ENCODE results near the gene EMP1.

Gene EMP1

DNA sequence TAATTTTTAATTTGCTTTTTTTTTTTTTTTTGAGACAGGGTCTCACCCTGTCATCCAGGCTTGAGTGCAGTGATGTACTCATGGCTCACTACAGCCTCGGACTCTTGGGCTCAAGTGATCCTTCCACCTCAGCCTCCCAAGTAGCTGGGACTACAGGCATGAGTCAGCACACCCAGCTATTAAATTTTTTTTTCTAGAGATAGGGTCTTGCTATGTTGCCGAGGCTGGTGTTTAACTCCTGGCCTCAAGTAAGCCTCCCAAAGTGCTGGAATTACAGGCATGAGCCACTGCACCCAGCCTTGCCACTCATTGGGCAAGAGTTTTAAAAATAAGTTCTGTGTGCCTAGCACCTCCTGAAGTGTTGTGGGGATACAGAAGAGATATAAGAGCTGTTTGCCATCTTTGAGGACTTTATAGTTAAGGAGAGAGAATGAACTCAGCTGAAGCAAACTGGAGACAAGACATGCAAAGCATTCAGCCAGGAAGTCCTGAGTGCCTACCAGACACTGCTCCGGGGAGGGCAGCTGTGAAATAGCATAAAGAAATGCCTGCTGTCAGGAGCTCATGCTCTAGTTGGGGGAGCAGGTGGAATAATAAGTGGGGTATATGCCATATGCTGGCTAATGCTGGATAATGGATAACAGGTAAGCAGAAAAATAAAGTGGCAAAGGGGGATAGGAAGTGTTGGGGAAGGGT lies 15.0 kb upstream of the EMP1 start:
- H3K36me3 ChIP-seq (ENCODE audit: low read depth): no peaks in the 10 kb centered on the region
- H3K27ac ChIP-seq (ENCODE audit: poor library complexity, severe bottlenecking): no peak overlapping the region
- H3K4me3 ChIP-seq (ENCODE audit: severe bottlenecking): no peak overlapping the region
- H3K4me1 ChIP-seq (ENCODE audit: insufficient read depth, poor library complexity, severe bottlenecking): peaks cover 12% of the 10 kb centered on the region
- H3K27me3 ChIP-seq (ENCODE audit: insufficient read depth, poor library complexity, severe bottlenecking): no peaks in the 10 kb centered on the region
- no peak for DNase-seq (ENCODE audit: low spot score)
- no peaks in the 10 kb centered on the region for H3K9me3 ChIP-seq (ENCODE audit: severe bottlenecking)
- no peak for ATAC-seq (ENCODE audit: low read depth)
- TF ChIP-seq, protein P1, sequence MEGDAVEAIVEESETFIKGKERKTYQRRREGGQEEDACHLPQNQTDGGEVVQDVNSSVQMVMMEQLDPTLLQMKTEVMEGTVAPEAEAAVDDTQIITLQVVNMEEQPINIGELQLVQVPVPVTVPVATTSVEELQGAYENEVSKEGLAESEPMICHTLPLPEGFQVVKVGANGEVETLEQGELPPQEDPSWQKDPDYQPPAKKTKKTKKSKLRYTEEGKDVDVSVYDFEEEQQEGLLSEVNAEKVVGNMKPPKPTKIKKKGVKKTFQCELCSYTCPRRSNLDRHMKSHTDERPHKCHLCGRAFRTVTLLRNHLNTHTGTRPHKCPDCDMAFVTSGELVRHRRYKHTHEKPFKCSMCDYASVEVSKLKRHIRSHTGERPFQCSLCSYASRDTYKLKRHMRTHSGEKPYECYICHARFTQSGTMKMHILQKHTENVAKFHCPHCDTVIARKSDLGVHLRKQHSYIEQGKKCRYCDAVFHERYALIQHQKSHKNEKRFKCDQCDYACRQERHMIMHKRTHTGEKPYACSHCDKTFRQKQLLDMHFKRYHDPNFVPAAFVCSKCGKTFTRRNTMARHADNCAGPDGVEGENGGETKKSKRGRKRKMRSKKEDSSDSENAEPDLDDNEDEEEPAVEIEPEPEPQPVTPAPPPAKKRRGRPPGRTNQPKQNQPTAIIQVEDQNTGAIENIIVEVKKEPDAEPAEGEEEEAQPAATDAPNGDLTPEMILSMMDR (IDR thresholded peaks at IDR 0.05; ENCODE audit: poor library complexity, severe bottlenecking): no peak

GRCh38 chr12:13182881-13183280 lies 13.6 kb upstream of the EMP1 start:
- Histone ChIP-seq H3K27ac (ENCODE audit: poor library complexity, severe bottlenecking) (no peak overlapping the region), H3K9me3 (ENCODE audit: severe bottlenecking) (no peaks in the 10 kb centered on the region), H3K4me3 (ENCODE audit: severe bottlenecking) (no peak overlapping the region), H3K36me3 (ENCODE audit: low read depth) (no peaks in the 10 kb centered on the region), H3K27me3 (ENCODE audit: insufficient read depth, poor library complexity, severe bottlenecking) (no peaks in the 10 kb centered on the region), H3K4me1 (ENCODE audit: insufficient read depth, poor library complexity, severe bottlenecking) (peaks cover 14% of the 10 kb centered on the region)
- no peak for DNase-seq (ENCODE audit: low spot score)
- TF ChIP-seq, protein P1 (IDR thresholded peaks at IDR 0.05; ENCODE audit: poor library complexity, severe bottlenecking): no peak
- no peak for ATAC-seq (ENCODE audit: low read depth)

GRCh38 chr12:13183620-13184019 lies 12.9 kb upstream of the EMP1 start:
- H3K4me3 ChIP-seq (ENCODE audit: severe bottlenecking): no peak overlapping the region
- no peak overlapping the region for H3K27ac ChIP-seq (ENCODE audit: poor library complexity, severe bottlenecking)
- H3K36me3 ChIP-seq (ENCODE audit: low read depth): no peaks in the 10 kb centered on the region
- DNase-seq (ENCODE audit: low spot score): no peak
- no peaks in the 10 kb centered on the region for H3K27me3 ChIP-seq (ENCODE audit: insufficient read depth, poor library complexity, severe bottlenecking)
- TF ChIP-seq, protein P1 (IDR thresholded peaks at IDR 0.05; ENCODE audit: poor library complexity, severe bottlenecking): no peak
- H3K9me3 ChIP-seq (ENCODE audit: severe bottlenecking): no peaks in the 10 kb centered on the region
- no peak for ATAC-seq (ENCODE audit: low read depth)
- peaks cover 16% of the 10 kb centered on the region for H3K4me1 ChIP-seq (ENCODE audit: insufficient read depth, poor library complexity, severe bottlenecking)

GRCh38 chr12:13186302-13186701 lies 10.2 kb upstream of the EMP1 start:
- Histone ChIP-seq H3K4me1 (ENCODE audit: insufficient read depth, poor library complexity, severe bottlenecking) (peaks cover 8% of the 10 kb centered on the region), H3K27ac (ENCODE audit: poor library complexity, severe bottlenecking) (no peak overlapping the region), H3K36me3 (ENCODE audit: low read depth) (no peaks in the 10 kb centered on the region), H3K9me3 (ENCODE audit: severe bottlenecking) (no peaks in the 10 kb centered on the region), H3K27me3 (ENCODE audit: insufficient read depth, poor library complexity, severe bottlenecking) (no peaks in the 10 kb centered on the region), H3K4me3 (ENCODE audit: severe bottlenecking) (no peak overlapping the region)
- TF ChIP-seq, protein P1 (IDR thresholded peaks at IDR 0.05; ENCODE audit: poor library complexity, severe bottlenecking): no peak
- DNase-seq (ENCODE audit: low spot score) (no peak), ATAC-seq (ENCODE audit: low read depth) (no peak)

- Histone ChIP-seq H3K27ac (ENCODE audit: poor library complexity, severe bottlenecking) (peak overlapping the region; percentile 43), H3K4me3 (ENCODE audit: severe bottlenecking) (no peak overlapping the region), H3K4me1 (ENCODE audit: insufficient read depth, poor library complexity, severe bottlenecking) (peaks cover 8% of the 10 kb centered on the region), H3K36me3 (ENCODE audit: low read depth) (no peaks in the 10 kb centered on the region), H3K27me3 (ENCODE audit: insufficient read depth, poor library complexity, severe bottlenecking) (no peaks in the 10 kb centered on the region), H3K9me3 (ENCODE audit: severe bottlenecking) (no peaks in the 10 kb centered on the region)
- DNase-seq (ENCODE audit: low spot score) (no peak), ATAC-seq (ENCODE audit: low read depth) (peak; percentile 94)
- TF ChIP-seq, protein P1 (IDR thresholded peaks at IDR 0.05; ENCODE audit: poor library complexity, severe bottlenecking): no peak
These were observed 9.1 kb upstream of the EMP1 start for GRCh38 chr12:13187399-13187798.

All from RWPE2 (cell line).